ENCODE results near the gene MCC.

The MCC gene

GRCh38 chr5:113027015-113027414 lies 461.2 kb downstream of the MCC start:
- Histone ChIP-seq H3K27ac (ENCODE audit: low read depth, low read length) (no peak overlapping the region), H3K9ac (ENCODE audit: low read length) (no peak overlapping the region), H3K4me3 (ENCODE audit: low read depth, low read length) (no peak overlapping the region), H3K18ac (ENCODE audit: low read length) (no peak overlapping the region), H3K14ac (ENCODE audit: low read length) (no peak overlapping the region), H3K79me2 (ENCODE audit: control insufficient read depth, insufficient read depth, low read length, poor library complexity) (peaks cover 2% of the 10 kb centered on the region), H2BK5ac (ENCODE audit: low read depth, low read length, poor library complexity) (no peak overlapping the region), H2BK12ac (ENCODE audit: low read length) (no peak overlapping the region), H3K23ac (ENCODE audit: low read length) (no peak overlapping the region), H3K36me3 (ENCODE audit: control insufficient read depth in 1 of 2, insufficient read depth in 2 of 2, low read length in 2 of 2) (peaks cover 8 to 22% of the 10 kb centered on the region in 2 experiments), H3K9me3 (ENCODE audit: insufficient read depth, low read depth, low read length) (no peaks in the 10 kb centered on the region), H3K4me1 (ENCODE audit: control insufficient read depth in 1 of 2, insufficient read depth in 2 of 2, low read length in 2 of 2) (peaks cover 14 to 15% of the 10 kb centered on the region in 2 experiments), H3K4me2 (ENCODE audit: low read length) (no peak overlapping the region), H2BK120ac (ENCODE audit: insufficient read depth, low read length, poor library complexity) (no peak overlapping the region), H4K8ac (ENCODE audit: low read depth, low read length) (no peak overlapping the region), H3K27me3 (ENCODE audit: insufficient read depth, low read length) (no peaks in the 10 kb centered on the region), H3K79me1 (ENCODE audit: low read length) (peaks cover 10% of the 10 kb centered on the region), H2AFZ (ENCODE audit: insufficient read depth, low read length, poor library complexity) (no peak overlapping the region), H2AK5ac (ENCODE audit: low read length) (no peak overlapping the region), H3K4ac (ENCODE audit: low read depth, low read length) (no peak overlapping the region), H4K12ac (ENCODE audit: low read depth, low read length) (no peak overlapping the region), H4K91ac (ENCODE audit: low read depth, low read length) (no peak overlapping the region)
- no CpG with 5 or more reads among the region's 8 CpGs for WGBS (ENCODE audit: extremely low coverage, insufficient coverage, insufficient read length)
- DNase-seq: no peak

DNA sequence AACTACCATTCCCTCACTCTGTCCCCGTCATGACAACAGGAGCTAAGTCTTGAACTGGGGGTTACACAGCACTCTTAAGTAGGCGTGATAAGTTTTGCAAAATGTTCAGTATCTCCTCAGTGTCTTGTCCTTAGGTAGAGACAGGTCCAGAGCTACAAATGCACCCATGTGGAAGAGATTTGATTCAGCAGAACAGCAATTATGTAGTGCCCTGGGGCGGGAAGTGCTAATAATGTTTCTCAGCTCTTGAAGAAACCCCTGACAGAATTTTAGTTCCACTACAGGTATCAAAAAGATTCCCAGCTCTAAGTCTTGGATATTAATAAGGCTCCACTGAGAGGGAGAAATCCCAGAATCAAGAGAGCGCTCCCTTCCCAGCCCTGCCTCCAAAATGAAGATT lies 462.0 kb downstream of the MCC start:
- Histone ChIP-seq H3K36me3 (ENCODE audit: control insufficient read depth in 1 of 2, insufficient read depth in 2 of 2, low read length in 2 of 2) (peaks cover 8 to 22% of the 10 kb centered on the region in 2 experiments), H3K4me3 (ENCODE audit: low read depth, low read length) (no peak overlapping the region), H2BK12ac (ENCODE audit: low read length) (no peak overlapping the region), H3K23ac (ENCODE audit: low read length) (no peak overlapping the region), H3K79me2 (ENCODE audit: control insufficient read depth, insufficient read depth, low read length, poor library complexity) (peaks cover 2% of the 10 kb centered on the region), H3K9ac (ENCODE audit: low read length) (no peak overlapping the region), H3K4ac (ENCODE audit: low read depth, low read length) (no peak overlapping the region), H3K27me3 (ENCODE audit: insufficient read depth, low read length) (no peaks in the 10 kb centered on the region), H2AK5ac (ENCODE audit: low read length) (no peak overlapping the region), H3K9me3 (ENCODE audit: insufficient read depth, low read depth, low read length) (no peaks in the 10 kb centered on the region), H3K27ac (ENCODE audit: low read depth, low read length) (no peak overlapping the region), H4K8ac (ENCODE audit: low read depth, low read length) (no peak overlapping the region), H3K4me2 (ENCODE audit: low read length) (no peak overlapping the region), H2BK120ac (ENCODE audit: insufficient read depth, low read length, poor library complexity) (no peak overlapping the region), H3K18ac (ENCODE audit: low read length) (no peak overlapping the region), H4K12ac (ENCODE audit: low read depth, low read length) (no peak overlapping the region), H2BK5ac (ENCODE audit: low read depth, low read length, poor library complexity) (no peak overlapping the region), H3K79me1 (ENCODE audit: low read length) (peaks cover 6% of the 10 kb centered on the region), H3K14ac (ENCODE audit: low read length) (no peak overlapping the region), H2AFZ (ENCODE audit: insufficient read depth, low read length, poor library complexity) (no peak overlapping the region), H3K4me1 (ENCODE audit: control insufficient read depth in 1 of 2, insufficient read depth in 2 of 2, low read length in 2 of 2) (peaks cover 10 to 11% of the 10 kb centered on the region in 2 experiments), H4K91ac (ENCODE audit: low read depth, low read length) (no peak overlapping the region)
- no CpG with 5 or more reads among the region's 4 CpGs for WGBS (ENCODE audit: extremely low coverage, insufficient coverage, insufficient read length)
- DNase-seq: no peak

DNA sequence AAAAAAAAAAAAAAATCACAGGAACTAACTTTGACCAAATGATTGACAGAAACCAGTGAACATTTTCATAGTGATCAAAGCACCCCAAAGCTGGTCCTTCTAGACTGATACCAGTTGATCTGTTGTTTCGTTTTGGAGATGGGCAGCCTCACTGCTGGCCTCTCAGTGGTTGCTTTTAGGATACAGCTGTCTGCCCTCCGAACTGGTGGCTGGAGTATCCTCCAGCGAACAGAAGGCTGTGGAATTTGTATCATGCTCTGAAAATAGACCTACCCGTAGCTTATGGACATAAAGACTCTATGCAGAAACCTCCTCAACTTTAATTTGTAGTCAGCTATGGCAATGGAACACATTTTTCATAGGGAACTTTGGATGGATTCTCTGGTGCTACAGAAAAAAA lies 462.7 kb downstream of the MCC start:
- Histone ChIP-seq H3K79me2 (ENCODE audit: control insufficient read depth, insufficient read depth, low read length, poor library complexity) (no peaks in the 10 kb centered on the region), H4K8ac (ENCODE audit: low read depth, low read length) (no peak overlapping the region), H2BK5ac (ENCODE audit: low read depth, low read length, poor library complexity) (no peak overlapping the region), H3K79me1 (ENCODE audit: low read length) (peaks cover 3% of the 10 kb centered on the region), H2AK5ac (ENCODE audit: low read length) (no peak overlapping the region), H3K18ac (ENCODE audit: low read length) (no peak overlapping the region), H2AFZ (ENCODE audit: insufficient read depth, low read length, poor library complexity) (no peak overlapping the region), H3K4ac (ENCODE audit: low read depth, low read length) (no peak overlapping the region), H3K4me2 (ENCODE audit: low read length) (no peak overlapping the region), H3K27ac (ENCODE audit: low read depth, low read length) (no peak overlapping the region), H3K9ac (ENCODE audit: low read length) (no peak overlapping the region), H3K9me3 (ENCODE audit: insufficient read depth, low read depth, low read length) (no peaks in the 10 kb centered on the region), H4K91ac (ENCODE audit: low read depth, low read length) (no peak overlapping the region), H3K14ac (ENCODE audit: low read length) (no peak overlapping the region), H3K4me3 (ENCODE audit: low read depth, low read length) (no peak overlapping the region), H3K4me1 (ENCODE audit: control insufficient read depth in 1 of 2, insufficient read depth in 2 of 2, low read length in 2 of 2) (peaks cover 6% of the 10 kb centered on the region in 2 experiments), H3K23ac (ENCODE audit: low read length) (no peak overlapping the region), H4K12ac (ENCODE audit: low read depth, low read length) (no peak overlapping the region), H3K27me3 (ENCODE audit: insufficient read depth, low read length) (no peaks in the 10 kb centered on the region), H2BK120ac (ENCODE audit: insufficient read depth, low read length, poor library complexity) (no peak overlapping the region), H2BK12ac (ENCODE audit: low read length) (no peak overlapping the region), H3K36me3 (ENCODE audit: control insufficient read depth in 1 of 2, insufficient read depth in 2 of 2, low read length in 2 of 2) (peaks cover 8 to 22% of the 10 kb centered on the region in 2 experiments)
- no peak for DNase-seq
- no CpG with 5 or more reads among the region's 4 CpGs for WGBS (ENCODE audit: extremely low coverage, insufficient coverage, insufficient read length)

GRCh38 chr5:113024076-113024697 lies 464.1 kb downstream of the MCC start:
- DNase-seq: no peak

More at GRCh38 chr5:113024076-113024697, 464.1 kb downstream of the MCC start:
- H3K27me3 ChIP-seq (ENCODE audit: insufficient read depth, low read length): no peaks in the 10 kb centered on the region
- no peak overlapping the region for H2BK12ac ChIP-seq (ENCODE audit: low read length)
- no peak overlapping the region for H4K91ac ChIP-seq (ENCODE audit: low read depth, low read length)
- no CpG with 5 or more reads among the region's 6 CpGs for WGBS (ENCODE audit: extremely low coverage, insufficient coverage, insufficient read length)
- H3K27ac ChIP-seq (ENCODE audit: low read depth, low read length): no peak overlapping the region
- H4K8ac ChIP-seq (ENCODE audit: low read depth, low read length): no peak overlapping the region
- no peak overlapping the region for H3K23ac ChIP-seq (ENCODE audit: low read length)
- no peak overlapping the region for H3K4me2 ChIP-seq (ENCODE audit: low read length)
- no peak overlapping the region for H3K4me3 ChIP-seq (ENCODE audit: low read depth, low read length)
- H3K9ac ChIP-seq (ENCODE audit: low read length): no peak overlapping the region
- H4K12ac ChIP-seq (ENCODE audit: low read depth, low read length): no peak overlapping the region
- H2BK5ac ChIP-seq (ENCODE audit: low read depth, low read length, poor library complexity): no peak overlapping the region
- H2AK5ac ChIP-seq (ENCODE audit: low read length): no peak overlapping the region
- no peak overlapping the region for H3K4ac ChIP-seq (ENCODE audit: low read depth, low read length)
- peaks cover 0 to under 1% of the 10 kb centered on the region in 2 experiments for H3K4me1 ChIP-seq (ENCODE audit: control insufficient read depth in 1 of 2, insufficient read depth in 2 of 2, low read length in 2 of 2)
- no peak overlapping the region for H3K14ac ChIP-seq (ENCODE audit: low read length)
- no peak overlapping the region for H2AFZ ChIP-seq (ENCODE audit: insufficient read depth, low read length, poor library complexity)
- H3K18ac ChIP-seq (ENCODE audit: low read length): no peak overlapping the region
- H3K9me3 ChIP-seq (ENCODE audit: insufficient read depth, low read depth, low read length): no peaks in the 10 kb centered on the region
- H3K79me1 ChIP-seq (ENCODE audit: low read length): no peaks in the 10 kb centered on the region
- peaks cover 8 to 18% of the 10 kb centered on the region in 2 experiments for H3K36me3 ChIP-seq (ENCODE audit: control insufficient read depth in 1 of 2, insufficient read depth in 2 of 2, low read length in 2 of 2)
- H2BK120ac ChIP-seq (ENCODE audit: insufficient read depth, low read length, poor library complexity): no peak overlapping the region
- H3K79me2 ChIP-seq (ENCODE audit: control insufficient read depth, insufficient read depth, low read length, poor library complexity): no peaks in the 10 kb centered on the region
